Gastroesophageal sphincter (tissue), 4 donors: Measurements from ENCODE around the gene SH3GL3. TPM values are rescaled to one million over a fixed set of nuclear protein-coding genes. Genes with fewer than 3 reads are reported as not detected.

ENCODE experiments used
- ATAC-seq: fragments of 150-250 bp; one replicate; pipeline ENCODE4 v1.9.1; 2016; ENCODE audit warnings: mild to moderate bottlenecking, moderate library complexity
- H3K27ac ChIP-seq, 4 donors: fragments of 200-600 bp; sonication (generic) in 3 of 4; 1 replicate in 3 of 4; 2 replicates in 1 of 4; pipeline ENCODE4 v1.5.1; 2016 to 2019
- H3K27me3 ChIP-seq: fragments of 200-600 bp; sonication (generic); one replicate; pipeline ENCODE4 v1.5.1; 2019
- H3K36me3 ChIP-seq, 2 donors: fragments of 200-600 bp; sonication (generic); one replicate each; pipeline ENCODE4 v1.5.1; 2019; ENCODE audit warnings: control low read depth in 1 of 2
- H3K4me1 ChIP-seq, 3 donors: fragments of 200-600 bp; sonication (generic); 1 replicate in 2 of 3; 2 replicates in 1 of 3; pipeline ENCODE4 v1.5.1; 2016 to 2019; ENCODE audit warnings: control low read depth in 2 of 3
- H3K4me3 ChIP-seq, 2 donors: fragments of 200-600 bp; sonication (generic); one replicate each; pipeline ENCODE4 v1.5.1; 2019; ENCODE audit warnings: mild to moderate bottlenecking in 1 of 2, moderate library complexity in 1 of 2
- H3K9me3 ChIP-seq, 3 donors: fragments of 200-600 bp; sonication (generic); one replicate each; pipeline ENCODE4 v1.5.1; 2017 to 2019; ENCODE audit warnings: control low read depth in 2 of 3
- EP300 ChIP-seq: sonication (generic); formaldehyde crosslinking; IDR thresholded peaks from one replicate; pipeline ENCODE4 v1.6.1; 2017; ENCODE audit warnings: antibody characterized with exemption, mild to moderate bottlenecking
- POLR2A ChIP-seq, 2 donors: fragments of 450-650 bp; IDR thresholded peaks; one replicate each; pipeline ENCODE4 v1.6.1; 2017; ENCODE audit warnings: antibody characterized with exemption in 2 of 2, mild to moderate bottlenecking in 2 of 2, moderate library complexity in 1 of 2
- POLR2AphosphoS5 ChIP-seq: sonication (generic); formaldehyde crosslinking; IDR thresholded peaks from one replicate; pipeline ENCODE4 v1.6.1; 2017; ENCODE audit warnings: antibody characterized with exemption
- WGBS, 2 donors: methylation state at CpG; one replicate each; pipeline ENCODE4 v1.1.5; 2018; ENCODE audit warnings: low coverage in 1 of 2; 5-methylcytosine and 5-hydroxymethylcytosine counted together
- total RNA-seq, 4 donors: library from RNA; depleted of rRNA; stranded (reverse); fragments of >200 nt; gene quantifications; one replicate each; pipeline ENCODE4 v1.1.0, GENCODE V29; 2016
- TF ChIP-seq, protein P1 (sequence below), 4 experiments: fragments of 200-600 bp in 2 of 4; fragments of 450-650 bp in 2 of 4; sonication (generic) in 1 of 4; IDR thresholded peaks; one replicate each; pipeline ENCODE4 v1.5.1; 2017 to 2019; ENCODE audit warnings: antibody characterized with exemption in 4 of 4, mild to moderate bottlenecking in 2 of 4, moderate library complexity in 2 of 4

Gene SH3GL3
- total RNA-seq, 4 donors from 2014 or later: 0.31 to 0.94 TPM; not detected in 2

DNA sequence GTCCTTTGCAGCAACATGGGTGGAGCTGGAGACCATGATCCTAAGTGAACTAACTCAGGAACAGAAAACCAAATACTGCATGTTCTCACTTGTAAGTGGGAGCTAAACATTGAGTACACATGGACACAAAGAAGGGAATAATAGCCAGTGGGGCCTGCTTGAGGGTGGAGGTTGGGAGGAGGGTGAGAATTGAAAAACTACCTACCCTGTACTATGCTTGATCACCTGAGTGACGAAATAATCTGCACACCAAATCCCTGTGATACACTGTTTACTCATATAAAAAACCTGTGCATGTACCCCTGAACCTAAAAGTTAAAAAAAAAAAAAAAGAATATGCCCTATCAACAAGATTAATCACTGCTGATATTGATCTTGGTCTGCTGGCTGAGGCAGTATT, 148.1 kb downstream of the SH3GL3 start:
- Histone ChIP-seq H3K4me3 (no peak overlapping the region), H3K36me3 (no peaks in the 10 kb centered on the region), H3K9me3 (no peaks in the 10 kb centered on the region), H3K27me3 (no peaks in the 10 kb centered on the region), H3K4me1 (no peaks in the 10 kb centered on the region), H3K27ac (no peak overlapping the region)
- no peak for ATAC-seq
- 100% methylated on average over 1 of the region's 1 CpG for WGBS, 2 donors
- TF ChIP-seq, protein P1, sequence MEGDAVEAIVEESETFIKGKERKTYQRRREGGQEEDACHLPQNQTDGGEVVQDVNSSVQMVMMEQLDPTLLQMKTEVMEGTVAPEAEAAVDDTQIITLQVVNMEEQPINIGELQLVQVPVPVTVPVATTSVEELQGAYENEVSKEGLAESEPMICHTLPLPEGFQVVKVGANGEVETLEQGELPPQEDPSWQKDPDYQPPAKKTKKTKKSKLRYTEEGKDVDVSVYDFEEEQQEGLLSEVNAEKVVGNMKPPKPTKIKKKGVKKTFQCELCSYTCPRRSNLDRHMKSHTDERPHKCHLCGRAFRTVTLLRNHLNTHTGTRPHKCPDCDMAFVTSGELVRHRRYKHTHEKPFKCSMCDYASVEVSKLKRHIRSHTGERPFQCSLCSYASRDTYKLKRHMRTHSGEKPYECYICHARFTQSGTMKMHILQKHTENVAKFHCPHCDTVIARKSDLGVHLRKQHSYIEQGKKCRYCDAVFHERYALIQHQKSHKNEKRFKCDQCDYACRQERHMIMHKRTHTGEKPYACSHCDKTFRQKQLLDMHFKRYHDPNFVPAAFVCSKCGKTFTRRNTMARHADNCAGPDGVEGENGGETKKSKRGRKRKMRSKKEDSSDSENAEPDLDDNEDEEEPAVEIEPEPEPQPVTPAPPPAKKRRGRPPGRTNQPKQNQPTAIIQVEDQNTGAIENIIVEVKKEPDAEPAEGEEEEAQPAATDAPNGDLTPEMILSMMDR (IDR thresholded peaks at IDR 0.05): no peak
- TF ChIP-seq EP300 (no peak), POLR2A (IDR thresholded peaks at IDR 0.05) (no peak), POLR2AphosphoS5 (no peak)

DNA sequence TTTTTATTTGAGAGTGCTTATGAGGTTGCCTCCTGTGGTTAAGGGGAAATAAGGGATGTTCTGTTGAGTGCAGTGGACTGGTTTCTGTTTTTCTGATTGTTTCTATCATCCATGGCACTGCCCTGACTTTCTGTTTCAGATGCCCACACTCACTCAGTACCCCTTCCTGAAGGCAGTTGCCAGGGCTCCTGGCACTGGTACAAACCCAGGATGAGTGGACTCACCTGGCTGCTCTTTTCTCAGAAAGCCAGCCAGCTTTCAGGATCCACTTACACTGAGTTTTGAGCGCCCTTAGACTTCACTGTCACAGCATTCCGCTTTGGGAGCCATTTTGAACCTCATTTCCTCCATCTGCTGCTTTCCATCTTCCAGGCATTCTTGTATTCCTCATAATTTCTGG, 150.9 kb downstream of the SH3GL3 start:
- TF ChIP-seq POLR2AphosphoS5 (no peak), EP300 (no peak), POLR2A (IDR thresholded peaks at IDR 0.05) (no peak)
- TF ChIP-seq, protein P1 (IDR thresholded peaks at IDR 0.05): no peak
- no peaks in the 10 kb centered on the region for H3K4me1 ChIP-seq
- H3K36me3 ChIP-seq: no peaks in the 10 kb centered on the region
- 88 to 100% methylated on average over 2 of the region's 2 CpGs for whole genome bisulfite sequencing, 2 donors
- H3K4me3 ChIP-seq: no peak overlapping the region
- no peak overlapping the region for H3K27ac ChIP-seq
- ATAC-seq: no peak
- H3K9me3 ChIP-seq: no peaks in the 10 kb centered on the region
- no peaks in the 10 kb centered on the region for H3K27me3 ChIP-seq

DNA sequence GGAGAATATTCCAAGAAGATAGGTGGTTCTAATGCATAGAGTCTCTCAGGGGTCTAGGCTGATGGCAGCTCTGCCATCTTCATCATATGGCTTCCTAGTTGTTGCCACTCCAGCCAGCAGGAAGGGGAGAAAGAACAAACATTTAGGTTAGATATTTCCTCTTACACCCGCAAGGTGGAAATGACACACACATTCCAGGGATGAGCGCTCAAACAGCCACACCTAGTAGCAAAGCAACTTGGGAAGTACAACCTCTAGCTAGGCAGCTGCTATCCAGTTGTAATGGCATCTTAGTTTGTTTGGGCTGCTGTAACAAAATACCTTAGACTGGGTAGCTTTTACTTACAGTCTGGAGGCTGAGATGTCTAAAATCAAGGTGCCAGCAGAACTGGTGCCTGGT, 154.9 kb downstream of the SH3GL3 start:
- ATAC-seq: no peak

DNA sequence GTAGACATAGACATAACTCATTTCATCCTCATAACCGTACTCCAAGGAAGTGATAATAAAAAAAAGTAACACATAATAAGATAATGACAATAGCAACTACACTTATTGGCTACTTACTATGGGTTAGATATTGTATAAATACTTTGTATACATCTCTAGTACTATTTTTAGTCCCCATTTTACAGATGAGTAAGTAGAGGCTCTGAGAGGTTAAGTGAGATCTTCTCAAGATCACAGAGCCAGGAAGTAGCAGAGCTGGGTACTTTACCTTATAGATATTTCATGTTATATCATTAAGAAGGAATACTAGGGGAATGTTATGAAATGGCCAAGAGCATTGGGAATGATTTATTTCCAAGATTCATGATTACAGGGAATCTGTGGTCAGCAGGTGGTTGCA, 157.4 kb downstream of the SH3GL3 start:
- 86 to 89% methylated on average over 1 of the region's 1 CpG for WGBS, 2 donors
- Histone ChIP-seq H3K9me3 (no peaks in the 10 kb centered on the region), H3K4me1 (peaks cover 11 to 28% (median 14%) of the 10 kb centered on the region in 3 donors), H3K4me3 (no peak overlapping the region), H3K27me3 (no peaks in the 10 kb centered on the region), H3K27ac (peak overlapping the region in 3 of 4 donors; percentile 59 to 62 (median 59)), H3K36me3 (no peaks in the 10 kb centered on the region)
- ATAC-seq: no peak
- TF ChIP-seq POLR2A (IDR thresholded peaks at IDR 0.05): no peak
- TF ChIP-seq EP300: no peak
- TF ChIP-seq, protein P1 (IDR thresholded peaks at IDR 0.05): no peak
- TF ChIP-seq POLR2AphosphoS5: no peak

More for the DNA sequence above, 154.9 kb downstream of the SH3GL3 start:
- no peak overlapping the region for H3K4me3 ChIP-seq
- 25 to 88% methylated on average over 1 to 2 of the region's 2 CpGs for WGBS, 2 donors
- no peak overlapping the region for H3K27ac ChIP-seq
- no peaks in the 10 kb centered on the region for H3K36me3 ChIP-seq
- TF ChIP-seq POLR2AphosphoS5 (no peak), EP300 (no peak), POLR2A (IDR thresholded peaks at IDR 0.05) (no peak)
- TF ChIP-seq, protein P1 (IDR thresholded peaks at IDR 0.05): no peak
- H3K4me1 ChIP-seq: peaks cover 11 to 28% (median 14%) of the 10 kb centered on the region in 3 donors
- H3K9me3 ChIP-seq: no peaks in the 10 kb centered on the region
- no peaks in the 10 kb centered on the region for H3K27me3 ChIP-seq

DNA sequence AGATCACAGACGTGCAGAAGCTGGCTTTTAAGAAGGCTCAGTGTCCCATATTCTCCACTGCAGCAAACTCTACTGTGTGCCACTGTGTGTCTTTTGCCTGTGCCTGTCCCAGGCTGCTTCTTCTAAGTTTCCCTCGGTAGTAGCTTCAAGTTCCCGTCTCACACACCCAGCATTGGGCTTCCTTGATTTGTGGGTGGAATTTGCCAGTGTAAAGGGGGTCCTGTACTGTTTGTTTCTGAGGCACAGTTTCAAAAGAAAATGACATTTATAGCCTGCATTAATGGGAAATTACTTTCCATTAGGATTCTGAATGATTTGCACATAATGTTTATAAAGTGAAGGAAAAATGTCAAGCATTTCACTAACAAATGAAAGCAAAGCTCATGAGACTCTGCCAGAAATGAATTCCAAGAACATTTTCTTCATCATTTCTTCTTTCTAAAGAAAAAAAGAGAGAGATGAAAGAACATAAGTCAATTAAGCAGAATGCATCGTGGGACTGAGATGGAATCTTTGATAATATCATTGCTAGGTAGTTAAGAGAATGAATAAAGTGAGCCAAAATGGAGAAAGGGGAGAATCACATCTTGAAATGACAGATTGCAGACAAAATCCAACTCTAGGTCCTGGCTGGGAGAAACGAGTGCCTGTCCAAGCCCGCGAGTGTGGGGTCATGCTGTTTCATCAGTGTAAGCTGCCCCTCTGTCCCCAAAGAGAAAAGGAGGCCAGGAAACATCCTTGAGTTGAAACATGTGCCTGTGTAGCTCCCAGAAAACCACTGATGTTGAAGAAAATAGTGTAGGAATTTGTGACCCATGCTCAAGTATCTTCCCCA, 158.2 kb downstream of the SH3GL3 start:
- WGBS, 2 donors: 17 to 21% methylated on average over 4 to 7 of the region's 7 CpGs
- Histone ChIP-seq H3K27me3 (no peaks in the 10 kb centered on the region), H3K4me3 (no peak overlapping the region), H3K4me1 (peaks cover 11 to 28% (median 14%) of the 10 kb centered on the region in 3 donors), H3K9me3 (no peaks in the 10 kb centered on the region), H3K27ac (peak overlapping the region in 3 of 4 donors; percentile 59 to 62 (median 59)), H3K36me3 (no peaks in the 10 kb centered on the region)
- ATAC-seq: peak; percentile 85
- no peak for TF ChIP-seq POLR2A (IDR thresholded peaks at IDR 0.05)
- TF ChIP-seq, protein P1 (IDR thresholded peaks at IDR 0.05): no peak
- TF ChIP-seq POLR2AphosphoS5: no peak
- TF ChIP-seq EP300: no peak
